Stimulated activated CD4-positive, alpha-beta T cell treated with anti-CD3 and anti-CD28 coated beads, Interleukin-4, amount 100 ng/mL, for 24 hours (primary cell): ENCODE results near the gene TULP4.
"Not testable (repeated sequence)": the region's sequence is repeated elsewhere in the genome, so short reads cannot be mapped to it uniquely, and the experiment has no call there.

Experiments used
- DNase-seq: peaks from one replicate; pipeline ENCODE4 v3.0.0-alpha.2; 2020

TULP4 gene

DNA sequence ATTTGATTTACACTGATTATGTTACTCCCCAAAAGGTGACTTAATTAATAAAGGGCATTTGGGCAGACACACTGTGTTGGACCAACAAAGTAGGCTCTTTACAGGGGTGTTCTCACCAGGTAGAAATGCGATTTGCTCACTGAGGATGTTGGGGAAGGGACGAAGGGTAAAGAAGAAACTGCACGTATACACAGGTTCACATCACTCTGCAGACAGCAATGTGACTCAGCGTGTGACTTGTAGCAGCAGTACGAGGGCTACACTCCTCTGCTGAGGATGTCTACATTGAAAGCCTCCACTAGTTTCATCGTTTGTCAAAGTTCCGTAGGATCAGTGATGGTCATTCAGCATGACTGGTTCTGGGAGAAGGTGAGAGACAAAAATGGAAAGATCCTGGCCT is 194.9 kb downstream of the TULP4 start:
- DNase-seq = no peak

DNA sequence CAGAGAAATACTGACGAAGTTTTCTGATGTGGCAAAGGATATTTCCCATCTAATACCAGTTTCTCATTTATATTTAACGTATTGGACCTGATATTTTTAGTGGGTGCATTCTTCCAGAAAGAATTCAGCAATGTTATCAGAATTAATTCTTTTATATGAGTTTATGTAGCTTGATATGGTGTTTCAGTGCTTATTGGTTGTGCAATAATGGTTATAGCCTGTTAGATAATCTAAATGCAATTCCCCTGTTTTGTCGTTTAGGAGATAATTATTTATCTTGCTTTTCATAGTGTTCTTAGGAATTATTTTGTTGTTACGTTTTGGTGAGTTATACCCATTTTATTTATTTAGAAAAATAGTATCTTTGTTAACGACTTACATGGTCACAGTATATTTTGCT is 196.2 kb downstream of the TULP4 start:
- DNase-seq = no peak

- DNase-seq = no peak
These were observed 197.2 kb downstream of the TULP4 start for GRCh38 chr6:158509465-158509864.

- no peak for DNase-seq
These were observed 200.5 kb downstream of the TULP4 start for GRCh38 chr6:158512809-158513208.

DNA sequence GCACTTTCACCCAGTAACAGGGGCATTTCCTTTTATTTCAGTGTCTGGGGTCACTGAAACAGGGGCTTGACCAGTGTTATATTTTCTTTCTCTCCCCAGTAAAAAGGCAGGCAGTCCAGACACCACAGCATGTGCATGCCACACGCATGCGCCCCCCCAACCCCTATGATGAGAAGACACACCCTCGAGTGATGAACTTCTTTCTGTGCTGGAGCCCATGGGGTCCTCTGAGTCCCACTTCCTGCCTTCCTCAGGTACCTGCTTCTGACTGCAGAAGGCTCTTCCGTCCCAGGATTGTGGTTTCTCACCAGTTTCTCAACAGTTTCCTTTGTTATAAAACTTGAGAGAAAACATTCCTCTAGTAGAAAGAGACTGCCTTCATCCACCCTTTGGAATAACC is 201.9 kb downstream of the TULP4 start:
- DNase-seq = no peak

DNA sequence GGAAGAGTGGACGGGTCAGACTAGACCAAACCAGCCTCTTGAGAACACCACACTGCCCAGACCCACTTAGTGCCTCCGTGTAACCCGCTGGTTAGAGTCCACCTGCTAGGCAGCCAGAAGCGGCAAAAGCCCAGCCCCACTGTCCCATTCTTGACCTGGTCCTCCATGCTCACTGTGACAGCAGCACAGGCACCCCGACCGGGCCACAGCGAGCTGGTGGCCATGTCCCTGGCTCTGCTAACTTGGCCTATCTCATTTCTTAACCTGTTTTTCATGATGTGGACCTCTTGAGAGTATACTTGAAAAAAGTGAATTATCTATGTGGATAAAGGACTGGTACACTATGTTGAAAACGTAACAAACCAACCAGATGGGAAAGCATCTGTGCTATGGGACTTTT is 202.7 kb downstream of the TULP4 start:
- DNase-seq = no peak

DNA sequence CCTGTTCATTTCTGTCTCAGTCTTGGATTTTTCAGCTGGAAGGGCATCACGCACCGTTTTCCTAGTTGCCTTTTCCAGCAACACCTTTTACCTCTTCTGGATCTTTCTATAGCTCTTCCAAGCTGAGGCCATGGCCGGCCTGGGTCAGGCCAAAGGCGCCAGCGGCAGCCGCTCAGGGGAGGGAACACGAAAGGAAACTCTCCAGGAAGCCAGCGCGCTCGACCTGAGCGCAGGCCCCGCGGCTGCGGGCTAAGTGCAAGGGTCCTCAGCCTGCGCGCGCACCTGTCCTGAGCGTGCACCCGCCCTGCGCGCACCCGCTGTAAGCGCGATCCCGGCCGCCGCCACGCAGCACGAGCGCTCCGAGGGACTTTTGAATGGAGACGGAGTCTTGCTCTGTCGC is 203.8 kb downstream of the TULP4 start:
- no peak for DNase-seq

- no peak for DNase-seq
These were observed 204.8 kb downstream of the TULP4 start for GRCh38 chr6:158517038-158517437.

GRCh38 chr6:158517581-158517980 is 205.3 kb downstream of the TULP4 start:
- no peak for DNase-seq

- peak; percentile 51 for DNase-seq
These were observed 206.2 kb downstream of the TULP4 start for GRCh38 chr6:158518191-158519127.

DNA sequence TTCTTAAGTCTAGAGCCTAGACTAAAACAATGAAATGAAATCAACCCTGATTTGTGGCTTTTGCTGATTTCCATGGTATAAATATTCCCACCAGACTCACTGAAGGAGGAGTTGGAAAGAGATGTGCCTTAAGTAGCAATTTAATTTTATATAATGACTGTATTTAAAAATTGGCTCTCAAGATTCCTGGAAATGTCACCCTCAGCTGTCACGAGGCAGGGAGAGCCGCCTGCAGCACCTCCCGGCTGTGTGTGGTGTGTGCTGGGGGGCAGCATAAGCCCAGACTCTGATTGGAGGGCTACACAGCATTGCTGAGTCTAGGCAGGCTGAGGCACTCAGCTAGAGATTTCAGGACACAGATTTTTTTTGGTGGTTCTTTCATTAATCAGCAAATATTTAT is 207.0 kb downstream of the TULP4 start:
- no peak for DNase-seq

DNA sequence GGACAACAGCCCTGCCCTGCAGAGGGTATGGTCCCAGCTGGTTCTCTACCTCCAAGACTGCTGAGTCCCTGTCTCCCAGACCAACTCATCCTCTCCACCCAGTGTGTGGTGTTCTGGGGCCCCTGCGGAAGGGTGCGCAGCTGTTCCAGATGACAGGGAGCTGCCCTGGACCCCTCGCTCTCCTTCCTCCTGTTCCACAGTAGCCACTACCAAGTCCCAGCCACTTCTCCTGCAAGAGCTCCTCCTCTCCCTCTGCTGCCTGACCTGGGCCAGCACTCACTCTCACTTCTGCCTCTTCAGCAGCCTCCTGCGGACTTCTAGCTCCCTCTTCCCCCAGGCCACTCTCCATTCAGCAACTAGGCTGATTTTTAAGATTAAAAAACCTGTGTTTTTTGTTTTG is 207.5 kb downstream of the TULP4 start:
- DNase-seq = no peak

DNA sequence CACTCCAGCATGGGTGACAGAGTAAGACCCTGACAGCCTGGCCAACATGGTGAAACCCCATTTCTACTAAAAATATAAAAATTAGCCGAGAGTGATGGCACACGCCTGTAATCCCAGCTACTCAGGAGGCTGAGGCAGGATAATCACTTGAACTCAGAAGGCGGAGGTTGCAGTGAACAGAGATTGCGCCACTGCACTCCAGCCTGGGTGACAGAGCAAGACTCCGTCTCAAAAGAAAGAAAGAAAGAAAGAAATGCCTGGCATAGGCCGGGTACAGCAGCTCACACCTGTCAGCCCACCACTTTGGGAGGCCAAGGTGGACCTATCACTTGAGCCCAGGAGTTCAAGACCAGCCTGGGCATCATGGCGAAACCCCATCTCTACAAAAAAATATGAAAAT is 208.7 kb downstream of the TULP4 start:
- DNase-seq = not testable (repeated sequence)

DNA sequence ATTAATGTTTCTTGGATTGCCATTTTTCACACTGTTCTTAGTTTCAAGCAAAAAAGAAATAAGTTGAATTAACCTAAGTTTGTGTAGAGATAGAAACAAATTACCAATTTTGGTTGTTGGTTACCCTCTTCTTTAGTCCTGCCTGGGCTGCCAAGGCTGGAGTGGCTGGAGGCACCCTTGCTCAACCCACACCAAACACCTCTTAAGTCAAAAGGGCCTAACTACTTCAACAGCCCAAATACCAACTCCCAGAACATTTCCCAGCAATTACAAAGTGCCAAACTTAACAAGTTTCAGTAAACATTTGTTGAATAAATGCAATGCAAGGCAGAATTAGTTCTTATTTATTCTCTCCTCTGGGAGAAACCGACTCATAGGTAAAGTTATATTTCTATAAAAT is 209.5 kb downstream of the TULP4 start:
- DNase-seq = no peak

GRCh38 chr6:158522616-158523015 is 210.4 kb downstream of the TULP4 start:
- no peak for DNase-seq

DNA sequence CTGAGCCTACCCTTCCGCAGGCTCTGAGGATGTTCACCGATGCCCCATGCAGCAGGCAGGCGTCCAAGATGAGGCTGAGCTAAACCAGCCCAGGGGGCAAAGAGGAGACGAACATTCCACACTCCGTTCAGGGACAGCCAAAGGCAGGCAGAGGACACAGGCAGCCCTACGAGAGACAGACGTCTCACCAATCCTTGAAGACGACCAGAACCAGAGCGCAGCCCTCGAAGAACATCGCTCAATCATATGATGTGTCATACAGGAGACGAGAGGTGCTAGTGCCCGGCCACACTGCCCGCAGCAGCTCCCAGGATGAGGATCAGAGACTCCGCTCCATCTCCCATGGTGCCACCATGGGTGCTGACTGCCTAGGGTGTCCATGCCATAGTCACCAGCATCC is 212.0 kb downstream of the TULP4 start:
- no peak for DNase-seq

DNA sequence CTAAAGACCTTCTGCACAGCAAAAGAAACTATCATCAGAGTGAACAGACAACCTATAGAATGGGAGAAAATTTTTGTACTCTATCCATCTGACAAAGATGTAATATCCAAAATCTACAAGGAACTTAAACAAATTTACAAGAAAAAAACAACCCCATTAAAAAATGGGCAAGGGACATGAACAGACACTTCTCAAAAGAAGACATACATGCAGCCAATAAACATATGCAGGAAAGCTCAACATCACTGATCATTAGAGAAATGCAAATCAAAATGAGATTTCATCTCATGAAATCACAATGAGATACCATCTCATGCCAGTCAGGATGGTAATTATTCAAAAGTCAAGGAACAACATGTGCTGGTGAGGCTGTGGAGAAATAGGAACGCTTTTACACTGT is 215.6 kb downstream of the TULP4 start:
- not testable (repeated sequence) for DNase-seq

DNA sequence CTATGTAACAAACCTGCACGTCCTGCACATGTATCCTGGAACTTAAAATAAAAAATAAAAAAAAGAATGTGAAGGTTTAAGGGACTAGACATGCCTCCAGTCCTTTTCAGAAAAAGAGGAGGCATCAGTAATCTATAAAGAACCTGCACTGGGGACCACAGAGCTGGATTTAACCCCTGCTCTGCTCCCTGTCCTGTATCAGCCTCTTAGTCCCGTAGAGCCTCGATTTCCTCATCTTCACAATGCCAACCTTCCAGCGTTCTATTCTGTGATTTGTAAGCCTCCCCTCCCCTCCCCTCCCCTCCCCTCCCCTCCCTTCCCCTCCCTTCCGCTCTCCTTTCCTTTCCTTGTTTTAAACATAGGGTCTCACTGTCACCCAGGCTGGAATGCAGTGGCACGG is 216.6 kb downstream of the TULP4 start:
- DNase-seq = no peak

- DNase-seq = no peak
These were observed 217.4 kb downstream of the TULP4 start for GRCh38 chr6:158529629-158530028.

DNA sequence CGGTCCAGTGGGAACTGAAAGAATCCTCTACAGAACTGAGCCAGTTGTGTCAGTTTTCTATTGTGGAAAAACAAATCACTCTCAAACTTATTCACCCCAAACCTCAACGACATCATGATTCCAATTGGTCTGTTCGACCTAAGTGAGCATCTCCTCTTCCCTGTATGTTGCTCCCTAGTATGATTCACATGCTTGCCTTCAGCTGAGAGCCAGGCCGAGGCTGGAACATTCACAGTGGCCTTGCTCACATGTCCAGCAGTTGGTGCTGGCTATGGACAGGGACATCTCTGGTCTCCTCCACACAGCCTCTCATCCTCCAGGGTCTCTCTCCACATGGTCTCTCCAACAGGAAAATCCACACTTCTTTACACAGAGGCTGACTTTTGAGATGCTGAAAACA is 219.3 kb downstream of the TULP4 start:
- no peak for DNase-seq

DNA sequence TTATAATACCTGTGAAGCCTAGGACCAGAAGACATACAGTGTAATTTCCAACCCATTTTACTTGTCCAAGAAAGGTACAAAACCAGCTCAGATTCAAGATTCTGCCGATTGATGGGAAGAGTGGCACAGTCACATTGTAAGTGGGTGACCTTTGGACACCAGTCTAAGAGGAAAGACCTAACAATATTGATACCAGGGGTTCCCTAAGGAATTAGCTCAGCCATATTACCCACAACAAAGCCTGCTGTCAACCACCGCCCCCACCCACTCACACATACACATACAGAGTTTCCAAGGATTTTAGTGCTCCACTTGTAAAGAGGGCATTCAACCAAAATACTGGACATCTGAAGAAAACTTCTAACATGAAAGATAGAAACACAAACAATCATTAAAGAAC is 219.7 kb downstream of the TULP4 start:
- no peak for DNase-seq

DNA sequence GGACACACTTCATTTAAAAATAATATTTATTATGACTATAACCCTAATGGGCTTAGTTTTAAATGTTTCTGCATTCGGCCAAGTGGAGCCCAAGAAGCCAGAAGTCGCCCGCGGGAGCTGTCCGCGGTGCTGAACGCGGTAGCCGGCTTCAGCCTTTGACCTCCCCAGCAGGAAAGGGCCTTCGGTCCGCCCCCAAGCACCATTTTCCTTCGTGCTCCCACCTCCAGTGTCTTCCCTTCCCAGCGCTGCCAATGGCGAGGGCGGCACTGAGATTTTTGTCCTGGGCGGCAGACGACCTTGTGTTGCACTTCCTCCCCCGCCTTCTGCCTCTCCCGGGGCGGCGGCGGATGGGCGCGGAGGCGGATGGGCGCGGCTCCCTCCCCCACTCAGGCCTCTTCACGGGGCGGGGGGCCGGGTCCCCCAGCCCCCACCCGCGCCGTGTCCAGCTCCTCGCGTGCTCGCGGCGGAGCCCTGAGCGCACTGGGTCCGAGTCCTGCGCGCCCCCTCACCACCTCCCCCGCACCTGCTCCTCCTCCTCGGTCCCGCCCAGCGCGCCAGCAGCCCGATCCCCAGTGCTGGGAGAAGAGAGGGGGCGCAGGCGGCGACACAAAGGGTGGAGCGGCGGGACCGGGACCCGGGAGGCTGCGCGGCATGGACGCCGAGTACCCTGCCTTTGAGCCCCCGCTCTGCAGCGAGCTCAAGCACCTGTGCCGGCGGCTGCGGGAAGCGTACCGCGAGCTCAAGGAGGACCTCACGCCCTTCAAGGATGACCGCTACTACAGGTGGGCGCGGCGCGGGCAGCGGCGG is 224.0 kb downstream of the TULP4 start:
- peak; percentile 69 for DNase-seq

DNA sequence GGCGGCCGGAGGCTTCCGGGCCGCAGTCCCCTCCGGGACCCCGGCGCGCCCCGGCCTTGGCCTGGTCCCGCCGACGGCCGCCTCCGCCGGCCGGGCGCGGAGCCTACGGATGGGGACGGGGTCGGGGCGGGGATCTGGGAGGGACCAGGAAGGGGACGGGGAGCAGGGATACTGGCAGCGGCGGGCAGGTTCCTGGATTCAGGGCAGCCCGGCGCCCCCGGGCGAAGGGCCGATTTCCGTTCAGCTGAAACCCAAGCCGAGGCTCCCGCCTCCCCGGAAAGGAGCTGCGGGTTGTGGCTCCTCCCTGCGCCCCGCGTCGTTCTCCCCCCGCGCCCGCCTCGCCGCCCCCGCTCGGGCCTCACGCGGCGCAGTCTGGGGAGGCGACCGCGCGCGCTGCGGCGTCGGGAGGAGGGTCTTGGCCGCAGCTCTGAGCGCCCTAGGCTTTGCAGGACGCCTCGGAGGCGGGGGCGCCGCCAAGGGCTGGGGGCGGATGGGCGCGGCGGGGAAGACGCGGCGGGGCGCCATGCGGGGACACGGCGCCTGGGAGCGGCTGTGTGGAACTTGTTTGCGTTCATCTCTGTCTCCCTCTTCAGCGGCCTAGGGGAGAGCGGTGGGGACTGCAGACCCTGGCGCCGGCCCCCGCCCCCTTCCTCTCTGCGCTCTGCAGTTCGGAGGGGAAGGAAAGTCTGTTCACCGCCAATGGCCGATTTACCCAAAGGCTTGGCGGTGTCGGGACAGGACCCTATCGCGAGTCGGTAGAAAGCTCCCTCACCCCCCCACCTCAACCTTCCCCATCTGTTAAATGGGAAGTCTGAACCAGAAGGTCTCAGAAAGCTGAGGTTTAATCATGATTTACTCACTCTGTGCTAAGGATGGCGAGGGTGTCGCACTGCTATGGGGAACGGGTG is 224.9 kb downstream of the TULP4 start:
- DNase-seq = no peak
